ENCODE results near the gene RALGAPB.

The RALGAPB gene

DNA sequence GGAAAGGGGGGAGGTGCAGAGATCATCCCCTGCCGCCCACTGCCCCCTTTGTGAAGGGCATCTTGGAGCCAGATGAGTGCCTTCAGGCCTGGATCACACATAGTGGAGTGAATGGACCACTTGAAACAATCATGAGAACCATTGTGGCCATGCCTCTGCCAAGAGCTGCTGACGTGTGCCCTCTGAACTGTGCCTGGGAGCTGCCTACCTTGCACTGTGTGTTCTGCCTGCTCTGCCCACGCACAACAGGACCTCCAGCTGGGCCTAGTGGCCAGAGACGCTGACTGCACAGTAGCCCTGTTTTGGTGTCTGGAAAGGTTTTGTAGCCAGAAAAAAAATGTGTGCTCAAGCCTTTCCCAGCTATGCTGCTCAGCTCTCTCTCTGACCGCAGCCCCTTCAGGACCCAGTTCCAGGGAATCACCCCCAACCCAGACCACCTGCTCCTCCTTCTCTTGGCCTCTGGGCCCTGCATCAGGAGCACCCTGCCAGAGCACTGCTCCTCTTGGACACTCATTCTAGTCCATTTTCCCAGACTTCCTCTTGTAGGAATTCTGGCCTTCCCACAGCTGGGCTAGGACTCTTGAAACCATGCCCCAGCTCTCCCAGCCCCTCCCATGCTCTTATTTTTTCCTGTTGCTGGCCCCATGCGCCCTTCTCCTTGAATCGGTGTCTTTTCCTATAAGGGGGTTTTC lies 106.7 kb downstream of the RALGAPB start:
- H3K4me1 ChIP-seq (ENCODE audit: control insufficient read depth in 1 of 2, insufficient read depth in 1 of 2, low read depth in 1 of 2, low read length in 1 of 2), result no peaks in the 10 kb centered on the region
- no peak overlapping the region for H3K27ac ChIP-seq
- peaks cover 34% of the 10 kb centered on the region for H3K36me3 ChIP-seq
- H3K27me3 ChIP-seq, result peaks cover 29% of the 10 kb centered on the region
- H3K4me3 ChIP-seq (ENCODE audit: low read depth in 1 of 2, low read length in 1 of 2), result no peak overlapping the region
- TF ChIP-seq, protein P1, sequence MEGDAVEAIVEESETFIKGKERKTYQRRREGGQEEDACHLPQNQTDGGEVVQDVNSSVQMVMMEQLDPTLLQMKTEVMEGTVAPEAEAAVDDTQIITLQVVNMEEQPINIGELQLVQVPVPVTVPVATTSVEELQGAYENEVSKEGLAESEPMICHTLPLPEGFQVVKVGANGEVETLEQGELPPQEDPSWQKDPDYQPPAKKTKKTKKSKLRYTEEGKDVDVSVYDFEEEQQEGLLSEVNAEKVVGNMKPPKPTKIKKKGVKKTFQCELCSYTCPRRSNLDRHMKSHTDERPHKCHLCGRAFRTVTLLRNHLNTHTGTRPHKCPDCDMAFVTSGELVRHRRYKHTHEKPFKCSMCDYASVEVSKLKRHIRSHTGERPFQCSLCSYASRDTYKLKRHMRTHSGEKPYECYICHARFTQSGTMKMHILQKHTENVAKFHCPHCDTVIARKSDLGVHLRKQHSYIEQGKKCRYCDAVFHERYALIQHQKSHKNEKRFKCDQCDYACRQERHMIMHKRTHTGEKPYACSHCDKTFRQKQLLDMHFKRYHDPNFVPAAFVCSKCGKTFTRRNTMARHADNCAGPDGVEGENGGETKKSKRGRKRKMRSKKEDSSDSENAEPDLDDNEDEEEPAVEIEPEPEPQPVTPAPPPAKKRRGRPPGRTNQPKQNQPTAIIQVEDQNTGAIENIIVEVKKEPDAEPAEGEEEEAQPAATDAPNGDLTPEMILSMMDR (IDR thresholded peaks at IDR 0.05), result no peak
- H3K9me3 ChIP-seq, result no peaks in the 10 kb centered on the region

DNA sequence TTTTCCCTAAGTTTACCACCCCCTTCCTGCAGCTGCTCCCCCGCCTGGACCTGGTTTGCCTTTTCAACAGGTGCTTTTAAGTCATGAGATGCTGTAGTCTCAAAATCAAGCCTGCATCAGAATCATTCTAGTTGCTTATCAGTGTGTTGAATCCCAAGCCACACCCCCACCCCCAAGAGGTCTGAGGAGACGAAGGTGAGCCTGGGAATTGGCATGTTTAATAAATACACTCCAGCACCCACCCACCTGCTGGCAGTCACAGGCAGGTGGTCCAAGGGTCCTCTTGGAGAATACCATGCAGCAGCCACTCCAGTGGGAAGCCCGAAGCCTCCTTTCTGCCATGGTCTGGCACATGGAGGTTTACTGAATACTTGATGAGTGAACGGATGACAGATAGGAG lies 107.3 kb downstream of the RALGAPB start:
- H3K27me3 ChIP-seq, result peaks cover 35% of the 10 kb centered on the region
- TF ChIP-seq, protein P1 (IDR thresholded peaks at IDR 0.05), result no peak
- H3K9me3 ChIP-seq, result no peaks in the 10 kb centered on the region
- no peak overlapping the region for H3K4me3 ChIP-seq (ENCODE audit: low read depth in 1 of 2, low read length in 1 of 2)
- H3K36me3 ChIP-seq, result peaks cover 29% of the 10 kb centered on the region
- no peaks in the 10 kb centered on the region for H3K4me1 ChIP-seq (ENCODE audit: control insufficient read depth in 1 of 2, insufficient read depth in 1 of 2, low read depth in 1 of 2, low read length in 1 of 2)
- H3K27ac ChIP-seq, result no peak overlapping the region

- Histone ChIP-seq H3K4me3 (ENCODE audit: low read depth in 1 of 2, low read length in 1 of 2) (no peak within 1 kb of the TSS), H3K9me3 (no peaks in the 10 kb centered on the region), H3K27ac (no peak within 1 kb of the TSS), H3K36me3 (peaks cover 18% of the 10 kb centered on the region), H3K27me3 (peaks cover 35% of the 10 kb centered on the region), H3K4me1 (ENCODE audit: control insufficient read depth in 1 of 2, insufficient read depth in 1 of 2, low read depth in 1 of 2, low read length in 1 of 2) (no peaks in the 10 kb centered on the region)
- TF ChIP-seq, protein P1 (IDR thresholded peaks at IDR 0.05), result no peak
Observed at GRCh38 chr20:38581013-38581412, 108.4 kb downstream of the RALGAPB start, which contains the start of gene ADIG. Gene ADIG (plus strand): TSS chr20:38581197. CDS start chr20:38581251, 54 bp downstream.

DNA sequence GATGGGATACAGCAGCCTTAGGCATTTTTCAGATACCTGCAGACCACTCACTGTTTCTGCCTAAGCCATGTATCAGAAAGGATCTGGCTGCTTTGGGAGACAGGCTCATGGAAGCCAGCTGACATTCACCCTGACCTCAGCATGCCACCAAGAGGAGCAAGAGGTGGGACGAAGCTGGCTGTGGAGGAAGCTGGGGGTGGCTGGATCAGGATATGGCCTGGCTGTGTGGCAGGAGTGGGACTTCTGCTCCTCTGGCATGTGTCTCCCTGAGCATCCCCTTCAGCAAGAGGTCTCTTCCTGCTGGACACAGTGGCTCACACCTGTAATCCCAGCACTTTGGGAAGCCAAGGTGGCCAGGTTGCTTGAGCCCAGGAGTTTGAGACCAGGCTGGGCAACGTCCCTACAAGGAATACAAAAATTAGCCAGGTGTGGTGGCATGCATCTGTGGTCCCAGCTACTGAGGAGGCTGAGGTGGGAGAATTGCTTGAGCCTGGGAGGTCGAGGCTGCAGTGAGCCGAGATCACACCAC lies 109.3 kb downstream of the RALGAPB start:
- TF ChIP-seq, protein P1 (IDR thresholded peaks at IDR 0.05), result no peak
- Histone ChIP-seq H3K9me3 (no peaks in the 10 kb centered on the region), H3K27me3 (peaks cover 35% of the 10 kb centered on the region), H3K4me1 (ENCODE audit: control insufficient read depth in 1 of 2, insufficient read depth in 1 of 2, low read depth in 1 of 2, low read length in 1 of 2) (no peaks in the 10 kb centered on the region), H3K4me3 (ENCODE audit: low read depth in 1 of 2, low read length in 1 of 2) (no peak overlapping the region), H3K27ac (no peak overlapping the region), H3K36me3 (peaks cover 9% of the 10 kb centered on the region)

- peaks cover 35% of the 10 kb centered on the region for H3K27me3 ChIP-seq
- H3K9me3 ChIP-seq, result no peaks in the 10 kb centered on the region
- TF ChIP-seq, protein P1 (IDR thresholded peaks at IDR 0.05), result no peak
- no peak overlapping the region for H3K27ac ChIP-seq
- no peaks in the 10 kb centered on the region for H3K36me3 ChIP-seq
- H3K4me1 ChIP-seq (ENCODE audit: control insufficient read depth in 1 of 2, insufficient read depth in 1 of 2, low read depth in 1 of 2, low read length in 1 of 2), result no peaks in the 10 kb centered on the region
- H3K4me3 ChIP-seq (ENCODE audit: low read depth in 1 of 2, low read length in 1 of 2), result no peak overlapping the region
Observed at GRCh38 chr20:38583306-38583705, 110.7 kb downstream of the RALGAPB start.

Measured in neutrophil (primary cell).